ENCODE results near the gene IRAK1.

IRAK1 gene

GRCh38 chrX:154040307-154040756, 20.6 kb upstream of the IRAK1 start:
- DNase-seq = no peak

GRCh38 chrX:154039577-154039976, 19.9 kb upstream of the IRAK1 start:
- no peak for DNase-seq

DNA sequence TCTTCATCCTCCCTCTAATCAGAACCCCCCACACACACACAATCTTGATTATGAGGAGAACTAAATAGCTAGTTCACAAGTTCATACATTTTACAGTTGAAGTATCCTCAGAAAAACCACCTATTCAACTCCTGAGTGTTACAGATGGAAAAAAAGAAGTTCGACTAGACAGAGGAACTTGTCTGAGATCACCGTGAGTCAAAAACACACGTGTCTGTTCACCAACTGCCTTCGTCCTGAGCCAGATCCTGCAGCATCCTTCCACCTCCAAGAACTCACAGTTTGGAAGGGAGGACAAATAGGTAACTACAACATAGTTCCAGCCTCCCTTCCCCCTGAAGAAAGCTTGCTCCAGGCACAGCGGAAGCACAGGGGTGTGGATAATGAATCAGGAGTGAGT, 19.0 kb upstream of the IRAK1 start:
- DNase-seq = no peak

DNA sequence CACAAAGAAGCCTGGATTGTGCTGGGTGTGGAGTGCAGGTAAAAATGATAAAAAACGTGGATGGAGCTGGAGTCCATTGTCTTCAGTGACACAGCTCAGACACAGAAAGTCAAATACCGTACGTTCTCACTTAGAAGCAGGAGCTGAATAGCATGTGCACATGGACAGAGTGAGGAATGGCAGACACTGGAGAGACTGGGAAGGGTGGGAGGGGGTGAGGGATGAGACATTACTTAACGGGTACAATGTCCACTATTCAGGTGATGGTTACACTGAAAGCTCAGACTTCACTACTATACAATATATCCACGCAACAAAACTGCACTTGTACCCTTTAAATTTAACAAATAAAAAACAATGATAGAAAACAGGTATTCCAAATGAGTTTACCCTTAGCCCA, 18.1 kb upstream of the IRAK1 start:
- DNase-seq = no peak

- DNase-seq = no peak
These were observed 16.8 kb upstream of the IRAK1 start for GRCh38 chrX:154036513-154036912.

- DNase-seq = no peak
These were observed 14.1 kb upstream of the IRAK1 start for GRCh38 chrX:154033848-154034247.

DNA sequence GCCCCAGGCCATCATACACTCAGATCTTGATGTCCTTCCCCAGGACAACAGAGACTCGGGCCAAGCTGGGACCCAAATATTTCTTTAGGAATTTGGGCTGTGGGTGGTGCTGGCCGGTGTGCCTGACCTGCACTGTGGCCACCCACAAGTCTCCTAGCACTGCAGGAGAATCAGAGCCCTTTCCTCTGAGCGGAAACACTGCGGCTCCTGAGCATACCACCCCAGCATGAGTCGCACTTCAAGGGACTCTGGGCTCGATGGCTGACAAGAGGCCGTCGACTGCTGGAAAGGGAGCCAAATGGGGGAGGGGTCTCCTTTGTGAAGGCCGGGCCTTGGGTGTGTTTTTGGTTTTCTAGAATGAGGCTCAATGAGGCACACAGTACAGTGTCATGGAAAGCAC, 13.0 kb upstream of the IRAK1 start:
- no peak for DNase-seq

GRCh38 chrX:154032160-154032559, 12.5 kb upstream of the IRAK1 start:
- no peak for DNase-seq

DNA sequence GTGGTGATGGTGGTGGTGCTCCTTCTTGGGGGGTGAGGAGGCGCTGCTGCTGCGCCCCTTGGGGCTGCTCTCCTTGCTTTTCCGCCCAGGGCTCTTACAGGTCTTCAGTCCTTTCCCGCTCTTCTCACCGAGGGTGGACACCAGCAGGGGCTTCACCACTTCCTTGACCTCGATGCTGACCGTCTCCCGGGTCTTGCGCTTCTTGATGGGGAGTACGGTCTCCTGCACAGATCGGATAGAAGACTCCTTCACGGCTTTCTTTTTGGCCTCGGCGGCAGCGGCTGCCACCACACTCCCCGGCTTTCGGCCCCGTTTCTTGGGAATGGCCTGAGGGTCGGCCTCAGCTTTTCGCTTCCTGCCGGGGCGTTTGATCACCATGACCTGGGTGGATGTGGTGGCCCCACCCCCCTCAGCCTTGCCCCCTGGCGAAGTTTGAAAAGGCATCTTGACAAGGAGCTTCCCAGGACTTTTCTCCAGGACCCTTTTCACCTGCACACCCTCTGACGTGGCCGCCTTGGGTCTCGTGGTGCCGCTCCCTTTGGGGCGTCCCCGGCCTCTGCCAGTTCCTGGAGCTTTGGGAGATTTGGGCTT, 11.1 kb upstream of the IRAK1 start:
- DNase-seq = no peak

GRCh38 chrX:154030266-154030665, 10.6 kb upstream of the IRAK1 start:
- no peak for DNase-seq

DNA sequence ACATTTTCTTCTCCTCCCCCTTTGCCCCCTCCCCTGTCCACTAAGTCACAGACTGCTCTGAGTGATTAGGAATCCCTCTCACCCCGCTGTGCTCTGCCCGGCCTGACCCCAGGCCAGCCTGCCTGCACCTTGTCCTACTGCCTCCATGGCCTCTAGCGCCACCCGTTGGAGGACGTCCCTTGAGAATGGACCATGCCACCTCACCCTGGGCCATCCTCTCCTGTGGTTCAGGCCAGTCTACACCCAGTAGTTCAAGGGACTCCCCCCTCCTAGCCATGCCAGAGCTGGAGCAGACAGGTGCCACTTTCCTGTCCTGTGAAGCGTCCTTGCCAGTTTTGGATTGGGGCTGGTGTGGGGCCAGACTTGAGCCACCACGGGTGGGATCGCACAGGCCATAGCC, 9.7 kb upstream of the IRAK1 start:
- no peak for DNase-seq

- no peak for DNase-seq
These were observed 8.9 kb upstream of the IRAK1 start for GRCh38 chrX:154028502-154029184.

DNA sequence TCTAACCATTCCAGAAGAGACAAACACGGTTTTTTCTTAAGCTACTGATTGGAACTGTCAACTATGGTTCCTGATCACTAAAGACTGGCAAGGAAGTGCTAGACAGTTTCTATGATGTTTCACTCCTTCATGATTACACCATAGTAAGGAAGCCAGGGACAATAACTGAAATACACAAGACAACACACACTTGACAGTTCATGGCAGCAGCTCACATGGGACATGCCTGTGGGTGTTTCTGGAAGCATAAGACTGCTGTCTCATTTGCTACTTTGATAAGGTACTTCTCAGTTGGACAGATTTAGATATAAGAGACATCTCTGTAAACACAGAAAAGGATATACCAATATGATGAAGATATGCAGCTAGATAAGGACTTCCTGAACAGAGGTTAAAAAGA, 8.3 kb upstream of the IRAK1 start:
- no peak for DNase-seq

DNA sequence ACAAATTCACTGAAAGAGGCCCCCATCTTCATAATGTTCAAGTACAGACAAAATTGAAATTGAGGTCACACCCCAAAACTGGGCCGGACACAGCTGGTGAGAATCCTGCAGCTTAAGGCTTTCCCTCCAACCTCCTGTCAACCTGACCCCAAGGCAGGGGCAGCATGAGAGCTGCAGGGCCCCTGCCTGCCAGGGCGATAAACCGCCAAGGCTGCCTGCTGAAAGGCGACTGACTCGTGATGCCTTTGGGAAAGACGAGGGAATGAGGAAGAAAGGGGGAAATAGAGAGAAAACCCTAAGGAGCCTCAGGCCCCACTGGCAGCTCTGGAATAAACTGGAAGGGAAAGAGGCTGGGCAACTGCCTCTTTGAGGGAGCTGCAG, 7.3 kb upstream of the IRAK1 start:
- no peak for DNase-seq

GRCh38 chrX:154026136-154027021, 6.7 kb upstream of the IRAK1 start:
- DNase-seq = no peak

GRCh38 chrX:154025230-154025629, 5.5 kb upstream of the IRAK1 start:
- DNase-seq = no peak

DNA sequence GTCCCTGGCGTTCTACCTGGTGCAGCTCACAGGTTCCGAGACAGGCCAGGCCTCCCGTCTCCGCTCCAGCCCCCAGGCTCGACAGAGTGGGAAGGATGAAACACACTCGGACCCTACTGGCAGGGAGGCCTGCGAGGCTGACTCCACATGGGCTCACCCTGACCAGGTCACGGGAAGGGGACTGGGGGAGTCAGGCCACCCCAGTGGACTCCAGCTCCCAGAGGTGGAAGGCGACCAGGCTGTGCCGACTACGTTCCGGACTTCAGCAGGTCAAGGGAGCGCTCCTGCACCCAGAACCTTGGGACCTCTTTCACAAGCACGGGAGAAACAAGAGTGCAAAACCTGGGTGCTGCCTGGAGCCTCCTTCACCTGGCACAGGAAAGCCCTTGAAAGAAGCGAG, 4.6 kb upstream of the IRAK1 start:
- DNase-seq = no peak

DNA sequence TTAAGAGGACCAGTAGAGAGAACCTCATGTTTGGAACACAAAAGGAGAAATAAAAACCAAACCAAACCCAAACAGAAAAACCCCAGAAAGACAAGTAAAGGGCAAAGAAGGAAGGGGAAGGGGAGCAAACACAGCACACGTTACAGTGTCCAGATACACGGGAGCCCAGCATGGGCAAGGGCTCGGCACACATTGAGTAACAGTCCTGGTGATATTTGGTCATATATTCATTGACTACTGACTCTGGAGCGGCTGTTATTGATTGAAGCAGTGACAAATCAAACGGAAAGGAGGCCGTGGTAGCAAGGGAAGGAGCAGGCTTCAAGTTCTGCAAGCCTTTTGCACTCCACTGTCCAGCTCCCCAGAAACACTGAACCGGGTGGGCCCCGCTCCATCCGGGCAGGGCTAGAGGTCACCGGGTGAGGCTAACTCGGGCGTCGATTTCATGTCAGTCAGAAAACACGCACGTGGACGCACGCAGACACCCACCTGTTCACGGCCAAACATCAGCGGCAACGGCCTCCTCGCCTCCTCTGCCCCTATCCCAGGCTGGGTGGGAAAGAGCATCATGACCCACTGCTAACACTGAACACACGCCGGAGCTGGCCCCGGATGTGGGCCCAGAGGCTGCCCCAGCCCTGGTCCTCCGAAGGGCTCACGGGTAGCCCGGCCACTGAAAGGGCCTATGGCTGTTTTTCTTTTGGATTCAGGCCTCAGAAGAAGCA, 3.7 kb upstream of the IRAK1 start:
- DNase-seq = no peak

DNA sequence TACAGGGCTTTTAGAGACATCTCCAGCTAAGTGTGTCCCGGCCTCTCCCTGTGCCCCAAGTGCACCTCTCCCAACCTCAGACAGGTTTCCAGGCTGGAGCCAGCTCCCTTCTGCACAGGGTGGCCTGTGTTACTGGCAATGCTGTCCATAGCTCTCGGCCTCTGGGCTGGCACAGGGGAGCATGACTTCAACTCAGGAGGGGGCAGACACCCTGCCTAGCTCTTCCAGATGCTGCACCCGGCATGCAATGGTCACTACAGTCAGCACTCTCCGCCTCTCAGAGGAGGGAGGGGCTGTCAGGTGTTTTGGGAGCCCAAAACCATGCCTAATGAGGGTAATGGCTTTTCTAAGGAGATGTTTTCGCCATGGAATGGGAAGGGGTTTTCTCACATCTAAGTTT, 2.4 kb upstream of the IRAK1 start:
- DNase-seq = no peak

GRCh38 chrX:154021131-154021611, 1.5 kb upstream of the IRAK1 start:
- DNase-seq = no peak

- DNase-seq = no peak
These were observed 924 bp upstream of the IRAK1 start for GRCh38 chrX:154020536-154021115.

DNA sequence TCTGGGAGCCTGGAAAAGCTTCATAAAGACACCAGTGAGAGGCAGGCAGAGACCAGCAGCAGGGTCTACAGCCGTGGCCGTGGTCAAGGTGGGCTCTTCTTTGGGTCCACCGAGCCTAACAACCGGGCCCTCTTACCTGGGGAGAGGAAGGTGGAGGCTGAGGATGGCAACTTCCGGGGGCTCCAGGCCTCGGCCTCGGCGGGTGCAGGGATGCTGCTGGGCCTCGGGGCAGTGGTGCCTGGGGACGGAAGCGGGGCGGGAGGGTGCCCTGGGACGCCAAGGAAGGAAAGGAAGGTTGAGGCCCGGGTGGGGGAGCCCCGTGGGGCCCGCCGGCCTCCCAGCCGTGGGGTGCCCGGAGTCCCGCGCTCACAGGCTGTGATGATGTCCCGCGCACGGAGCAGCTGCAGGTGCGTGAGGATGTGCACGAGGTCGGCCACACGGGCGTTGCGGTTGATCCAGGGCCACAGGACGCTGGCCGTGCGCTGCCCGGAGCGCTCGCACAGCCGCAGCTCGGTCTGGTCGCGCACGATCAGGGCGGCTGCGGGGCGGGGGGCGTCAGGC, 561 bp downstream of the IRAK1 start:
- DNase-seq = no peak
